Measurements from ENCODE around the gene HMOX2. TPM values are rescaled to one million over a fixed set of nuclear protein-coding genes. Genes with fewer than 3 reads are reported as not detected.

The HMOX2 gene
- total and polyA plus RNA-seq, 2 donors from 2014 or later: 56.4 to 116 TPM

DNA sequence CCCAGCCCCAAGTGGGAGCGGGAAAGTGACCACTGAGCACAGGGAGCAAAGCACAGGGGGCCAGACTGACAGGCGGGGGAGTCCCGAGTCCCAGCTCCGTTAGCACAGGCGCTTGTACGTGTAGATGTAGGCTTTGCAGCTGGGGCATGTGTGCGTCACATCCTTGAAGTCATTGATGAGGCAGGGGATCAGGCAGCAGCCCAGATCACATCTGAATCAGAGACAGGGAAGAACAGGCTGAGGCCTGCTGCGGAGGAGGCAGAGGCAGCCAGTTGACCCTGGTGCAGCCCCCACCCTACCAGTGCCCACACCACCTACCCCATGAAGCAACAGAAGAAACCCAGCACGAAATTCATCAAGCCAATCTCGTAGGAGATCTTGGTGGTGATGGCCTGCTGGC, 36.3 kb downstream of the HMOX2 start:
- Histone ChIP-seq H3K27me3 (ENCODE audit: control insufficient read depth, insufficient read depth, low read length) (no peaks in the 10 kb centered on the region), H3K9ac (ENCODE audit: low read length in 3 of 3) (no peak overlapping the region), H3K4me1 (ENCODE audit: control insufficient read depth in 2 of 3, insufficient read depth in 2 of 3, low read depth in 1 of 3, low read length in 3 of 3) (peaks cover 0 to 28% (median 25%) of the 10 kb centered on the region in 3 donors), H3K4me3 (ENCODE audit: low read length in 3 of 3) (no peak overlapping the region), H3K27ac (ENCODE audit: low read depth in 2 of 2, low read length in 2 of 2) (no peak overlapping the region), H3K9me3 (ENCODE audit: control insufficient read depth in 2 of 3, insufficient read depth in 1 of 3, low read length in 3 of 3) (no peaks in the 10 kb centered on the region), H3K36me3 (ENCODE audit: control insufficient read depth in 2 of 3, insufficient read depth in 3 of 3, low read length in 3 of 3) (peaks cover 0 to 50% (median 26%) of the 10 kb centered on the region in 3 donors)
- FAIRE-seq (no peak), DNase-seq (no peak)
- TF ChIP-seq, protein P1, sequence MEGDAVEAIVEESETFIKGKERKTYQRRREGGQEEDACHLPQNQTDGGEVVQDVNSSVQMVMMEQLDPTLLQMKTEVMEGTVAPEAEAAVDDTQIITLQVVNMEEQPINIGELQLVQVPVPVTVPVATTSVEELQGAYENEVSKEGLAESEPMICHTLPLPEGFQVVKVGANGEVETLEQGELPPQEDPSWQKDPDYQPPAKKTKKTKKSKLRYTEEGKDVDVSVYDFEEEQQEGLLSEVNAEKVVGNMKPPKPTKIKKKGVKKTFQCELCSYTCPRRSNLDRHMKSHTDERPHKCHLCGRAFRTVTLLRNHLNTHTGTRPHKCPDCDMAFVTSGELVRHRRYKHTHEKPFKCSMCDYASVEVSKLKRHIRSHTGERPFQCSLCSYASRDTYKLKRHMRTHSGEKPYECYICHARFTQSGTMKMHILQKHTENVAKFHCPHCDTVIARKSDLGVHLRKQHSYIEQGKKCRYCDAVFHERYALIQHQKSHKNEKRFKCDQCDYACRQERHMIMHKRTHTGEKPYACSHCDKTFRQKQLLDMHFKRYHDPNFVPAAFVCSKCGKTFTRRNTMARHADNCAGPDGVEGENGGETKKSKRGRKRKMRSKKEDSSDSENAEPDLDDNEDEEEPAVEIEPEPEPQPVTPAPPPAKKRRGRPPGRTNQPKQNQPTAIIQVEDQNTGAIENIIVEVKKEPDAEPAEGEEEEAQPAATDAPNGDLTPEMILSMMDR (IDR thresholded peaks at IDR 0.05; ENCODE audit: borderline replicate concordance, extremely low read depth, insufficient read depth): no peak
- intact Hi-C loops (cut with DNase I): no loop called here

DNA sequence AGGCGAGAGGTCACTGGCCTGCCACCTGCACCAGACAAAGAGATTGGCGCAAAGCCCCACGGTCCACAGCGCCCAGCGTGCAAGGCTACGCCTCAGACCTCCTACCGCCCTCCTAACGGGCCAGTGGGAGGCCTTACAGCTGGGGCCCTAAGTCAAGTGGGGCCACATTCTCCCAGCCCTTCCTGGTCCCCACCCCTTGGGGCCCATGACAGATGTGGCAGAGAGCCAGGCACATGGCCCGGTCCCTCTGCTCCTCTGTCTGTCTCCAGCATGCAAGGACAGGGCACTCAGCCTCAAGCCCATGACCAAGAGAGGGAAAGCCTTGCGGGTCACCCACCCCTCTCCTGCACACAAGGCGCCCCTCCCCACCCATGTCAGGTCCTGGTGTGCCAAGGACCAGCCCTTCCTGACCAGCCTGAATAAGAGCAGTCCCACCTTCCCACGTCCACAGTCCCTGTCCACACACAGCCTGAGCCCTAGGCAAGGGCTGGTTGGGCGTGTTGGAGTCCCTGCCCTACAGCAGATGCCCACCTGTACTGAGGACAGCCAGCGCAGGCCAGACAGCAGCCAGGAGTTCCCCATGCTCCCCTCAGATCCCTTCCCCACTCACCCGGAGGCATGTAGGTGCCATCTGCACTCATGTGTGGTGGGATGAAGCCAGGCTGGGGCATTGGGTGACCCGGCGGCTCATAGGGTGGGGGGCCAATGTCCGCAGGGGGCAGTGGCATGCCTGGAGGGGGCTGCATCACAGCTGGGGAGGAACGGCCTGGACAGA, 37.1 kb downstream of the HMOX2 start:
- no peak overlapping the region for H3K4me3 ChIP-seq (ENCODE audit: low read length in 3 of 3)
- DNase-seq (peak in 1 of 5 donors; percentile 24), FAIRE-seq (no peak)
- TF ChIP-seq, protein P1 (IDR thresholded peaks at IDR 0.05; ENCODE audit: borderline replicate concordance, extremely low read depth, insufficient read depth): no peak
- H3K9me3 ChIP-seq (ENCODE audit: control insufficient read depth in 2 of 3, insufficient read depth in 1 of 3, low read length in 3 of 3): no peaks in the 10 kb centered on the region
- no peaks in the 10 kb centered on the region for H3K27me3 ChIP-seq (ENCODE audit: control insufficient read depth, insufficient read depth, low read length)
- intact Hi-C loops (cut with DNase I): no loop called here
- peaks cover 0 to 42% (median 19%) of the 10 kb centered on the region in 3 donors for H3K36me3 ChIP-seq (ENCODE audit: control insufficient read depth in 2 of 3, insufficient read depth in 3 of 3, low read length in 3 of 3)
- no peak overlapping the region for H3K9ac ChIP-seq (ENCODE audit: low read length in 3 of 3)
- H3K27ac ChIP-seq (ENCODE audit: low read depth in 2 of 2, low read length in 2 of 2): no peak overlapping the region
- H3K4me1 ChIP-seq (ENCODE audit: control insufficient read depth in 2 of 3, insufficient read depth in 2 of 3, low read depth in 1 of 3, low read length in 3 of 3): peaks cover 0 to 22% (median 20%) of the 10 kb centered on the region in 3 donors

- peaks cover 0 to 36% (median 15%) of the 10 kb centered on the region in 3 donors for H3K36me3 ChIP-seq (ENCODE audit: control insufficient read depth in 2 of 3, insufficient read depth in 3 of 3, low read length in 3 of 3)
- TF ChIP-seq, protein P1 (IDR thresholded peaks at IDR 0.05; ENCODE audit: borderline replicate concordance, extremely low read depth, insufficient read depth): no peak
- H3K4me3 ChIP-seq (ENCODE audit: low read length in 3 of 3): no peak overlapping the region
- H3K9ac ChIP-seq (ENCODE audit: low read length in 3 of 3): no peak overlapping the region
- no peak overlapping the region for H3K27ac ChIP-seq (ENCODE audit: low read depth in 2 of 2, low read length in 2 of 2)
- H3K27me3 ChIP-seq (ENCODE audit: control insufficient read depth, insufficient read depth, low read length): no peaks in the 10 kb centered on the region
- DNase-seq (no peak), FAIRE-seq (no peak)
- peaks cover 0 to 19% (median 17%) of the 10 kb centered on the region in 3 donors for H3K4me1 ChIP-seq (ENCODE audit: control insufficient read depth in 2 of 3, insufficient read depth in 2 of 3, low read depth in 1 of 3, low read length in 3 of 3)
- H3K9me3 ChIP-seq (ENCODE audit: control insufficient read depth in 2 of 3, insufficient read depth in 1 of 3, low read length in 3 of 3): no peaks in the 10 kb centered on the region
- intact Hi-C loops (cut with DNase I): no loop called here
Observed at GRCh38 chr16:4513881-4514280, 37.7 kb downstream of the HMOX2 start.

Data from kidney (tissue), 14 donors.